Sigmoid colon (tissue), 4 donors: Measurements from ENCODE around the gene ARHGAP6.

Experiments
- CTCF ChIP-seq, 4 experiments: fragments of 450-650 bp in 3 of 4; fragments of 200-600 bp in 1 of 4; IDR thresholded peaks; one replicate each; pipeline ENCODE4 v1.5.1; 2016 to 2019; ENCODE audit warnings: antibody characterized with exemption in 4 of 4, mild to moderate bottlenecking in 3 of 4, moderate library complexity in 2 of 4
- POLR2AphosphoS5 ChIP-seq, 4 donors: sonication (generic); formaldehyde crosslinking; IDR thresholded peaks; one replicate each; pipeline ENCODE4 v1.6.1; 2017; ENCODE audit warnings: antibody characterized with exemption in 4 of 4

GRCh38 chrX:11401966-11402365, 263.8 kb downstream of the ARHGAP6 start:
- TF ChIP-seq CTCF (IDR thresholded peaks at IDR 0.05) (no peak), POLR2AphosphoS5 (IDR thresholded peaks at IDR 0.05) (no peak)
